Lung microvascular endothelial cell (primary cell): ENCODE results near the gene EMC7. TPM values are rescaled to one million over a fixed set of nuclear protein-coding genes. Genes with fewer than 3 reads are reported as not detected.

Experiments
- DNase-seq, 2 donors: peaks; one replicate each; pipeline versions ENCODE4 v3.0.0 to v3.0.0-alpha.2; 2010; ENCODE audit warnings: low read depth in 2 of 2
- total RNA-seq: library from RNA; depleted of rRNA; stranded (reverse); fragments of >200 nt; gene quantifications from 2 replicates; pipeline ENCODE4 v1.2.1, GENCODE V29; 2014

EMC7 gene
- total RNA-seq, 1 donor from 2014 or later, result 35.9 TPM

DNA sequence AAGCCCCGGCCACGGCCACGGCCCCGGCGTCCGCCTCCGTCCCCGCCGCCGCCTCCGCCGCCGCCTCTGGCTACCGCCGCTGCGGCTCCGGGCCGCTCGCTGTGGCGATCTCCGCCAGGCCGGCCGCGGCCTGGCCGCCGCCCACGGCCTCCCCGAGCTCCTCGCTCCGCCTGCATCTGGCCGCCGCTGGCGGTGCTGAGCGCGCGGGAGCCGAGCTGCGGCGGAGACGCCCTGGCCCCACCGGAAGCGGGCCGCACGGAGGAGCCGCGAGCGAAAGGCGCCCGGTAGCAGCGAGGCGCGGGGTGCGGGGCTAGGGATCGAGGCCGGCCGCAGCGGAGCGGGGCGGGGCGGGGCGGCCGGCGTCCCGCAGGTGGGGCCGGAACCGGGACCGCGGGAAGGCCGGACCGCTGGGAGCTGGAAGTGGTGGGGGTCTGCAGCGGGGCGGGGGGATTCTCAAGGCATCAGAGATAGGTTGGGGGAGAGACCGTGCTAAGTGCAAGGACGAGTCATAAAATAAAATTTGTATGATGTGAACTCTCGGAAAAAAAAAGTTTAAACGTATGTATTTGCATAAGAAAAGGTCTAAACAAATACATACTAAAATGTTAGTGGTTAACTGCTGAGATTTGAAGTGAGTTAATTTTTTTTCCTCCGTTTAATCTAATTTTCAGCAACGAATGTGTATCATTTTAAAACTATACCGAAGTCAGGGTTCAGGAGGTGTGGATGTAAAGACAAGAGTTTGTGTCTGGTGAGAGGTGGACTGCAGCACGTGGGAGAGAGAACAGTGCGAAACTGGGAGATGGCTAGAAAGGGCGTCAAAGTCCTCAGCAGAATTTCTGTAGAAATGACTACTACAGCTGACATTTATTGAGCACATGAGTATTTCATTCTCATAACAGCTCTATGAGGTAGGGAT is 62.5 kb downstream of the EMC7 start, which contains the start of gene AVEN:
AVEN (minus strand) TSS at position 334 of the 919 bp plus-strand sequence; CDS start at position 176, 158 bp downstream.
- DNase-seq, result peak; percentile 42 to 47

DNA sequence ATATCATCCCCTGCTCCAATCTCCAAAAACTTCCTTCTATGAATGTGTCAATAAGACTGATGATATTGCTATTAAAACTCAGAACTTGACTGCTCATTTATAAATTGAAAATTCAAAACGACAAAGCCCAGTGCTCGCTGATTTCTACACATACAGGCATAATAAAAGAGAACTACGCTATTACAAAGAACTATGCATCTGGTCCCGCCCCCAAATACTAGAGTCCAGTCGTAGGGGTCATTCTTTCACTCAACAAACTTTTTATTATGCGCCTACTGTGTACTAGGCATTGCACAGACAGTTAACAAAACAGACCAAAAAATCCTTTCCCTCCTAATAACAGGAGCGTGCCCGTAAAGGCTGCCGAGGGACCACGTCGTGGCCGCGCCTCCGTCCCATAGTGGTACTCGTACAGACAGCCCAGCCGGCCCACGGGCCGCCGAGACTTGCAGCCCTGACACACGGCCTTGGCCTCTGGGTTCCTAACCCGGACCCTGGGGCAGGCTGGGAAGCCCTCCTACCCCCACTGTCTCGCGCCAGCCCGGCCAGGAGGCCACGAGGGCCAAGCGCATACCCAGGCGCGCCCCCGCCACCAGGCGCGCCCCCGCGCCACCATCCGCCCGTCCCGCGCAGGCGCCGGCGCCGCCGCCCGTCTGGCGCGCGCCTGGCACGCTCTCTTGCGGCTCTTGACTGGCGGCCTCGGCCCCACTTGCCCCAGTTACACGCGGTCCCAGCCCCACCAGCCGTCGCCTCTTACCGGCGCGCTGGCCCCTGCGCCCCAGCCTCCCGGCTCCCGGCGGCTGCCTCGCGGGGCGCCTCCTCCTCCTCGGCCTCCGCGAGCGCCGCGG is 63.4 kb downstream of the EMC7 start:
- DNase-seq, result peak; percentile 81 to 84

Other genes with a start within 250 kb of the EMC7 start
- gene CHRM5, start 133.4 kb downstream of the EMC7 start, total RNA-seq, result 0.20 and 0.22 TPM in 2 replicates
- gene AVEN, start 62.7 kb downstream of the EMC7 start, total RNA-seq, result 19.4 and 21.2 TPM in 2 replicates
- 0.65 and 1.4 TPM in 2 replicates for gene PGBD4, start 221 bp upstream of the EMC7 start, total RNA-seq
- gene KATNBL1, start 108.2 kb upstream of the EMC7 start, total RNA-seq, result 21.8 and 31.0 TPM in 2 replicates
- 140 and 163 TPM in 2 replicates for gene EMC4, start 123.2 kb upstream of the EMC7 start, total RNA-seq
- gene SLC12A6, start 235.9 kb upstream of the EMC7 start, total RNA-seq, result 16.8 and 18.8 TPM in 2 replicates
- 131 and 263 TPM in 2 replicates for gene NOP10, start 241.3 kb upstream of the EMC7 start, total RNA-seq
- gene NUTM1, start 241.5 kb upstream of the EMC7 start, total RNA-seq, result not detected in 2 replicates